ENCODE measurements around the gene MBD2.

- no peak for TF ChIP-seq CTCF (conservative IDR thresholded peaks at IDR 0.05 in 1 of 2, IDR thresholded peaks at IDR 0.05 in 1 of 2; ENCODE audit: low read depth in 1 of 2, low read length in 2 of 2)
- TF ChIP-seq EZH2 (IDR thresholded peaks at IDR 0.05; ENCODE audit: low read length, missing control alignments) = no peak
These were observed 122.3 kb downstream of the MBD2 start for GRCh38 chr18:54102123-54102522.

All from fibroblast of lung (primary cell).